Measurements from ENCODE around the gene ZNF618.

DNA sequence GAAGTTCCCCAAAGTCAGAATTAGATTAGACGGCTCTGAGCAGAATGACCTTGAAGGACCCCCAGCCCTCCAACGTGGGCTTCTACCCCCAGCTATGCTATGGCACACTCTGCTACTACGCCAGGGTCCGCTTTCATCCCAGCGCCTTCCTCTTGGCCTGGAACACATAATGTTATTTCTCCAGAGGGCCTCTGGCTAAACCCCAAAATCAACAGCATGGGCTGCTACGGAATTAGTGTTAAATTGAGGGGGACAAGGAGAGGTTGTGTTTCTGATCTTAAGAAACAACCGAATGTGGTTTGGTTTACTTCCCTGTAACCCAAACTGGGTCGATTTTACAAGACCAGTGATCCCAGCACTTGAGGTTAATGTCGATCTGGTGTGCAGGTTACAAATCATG lies 97.1 kb downstream of the ZNF618 start:
- TF ChIP-seq, protein P1, sequence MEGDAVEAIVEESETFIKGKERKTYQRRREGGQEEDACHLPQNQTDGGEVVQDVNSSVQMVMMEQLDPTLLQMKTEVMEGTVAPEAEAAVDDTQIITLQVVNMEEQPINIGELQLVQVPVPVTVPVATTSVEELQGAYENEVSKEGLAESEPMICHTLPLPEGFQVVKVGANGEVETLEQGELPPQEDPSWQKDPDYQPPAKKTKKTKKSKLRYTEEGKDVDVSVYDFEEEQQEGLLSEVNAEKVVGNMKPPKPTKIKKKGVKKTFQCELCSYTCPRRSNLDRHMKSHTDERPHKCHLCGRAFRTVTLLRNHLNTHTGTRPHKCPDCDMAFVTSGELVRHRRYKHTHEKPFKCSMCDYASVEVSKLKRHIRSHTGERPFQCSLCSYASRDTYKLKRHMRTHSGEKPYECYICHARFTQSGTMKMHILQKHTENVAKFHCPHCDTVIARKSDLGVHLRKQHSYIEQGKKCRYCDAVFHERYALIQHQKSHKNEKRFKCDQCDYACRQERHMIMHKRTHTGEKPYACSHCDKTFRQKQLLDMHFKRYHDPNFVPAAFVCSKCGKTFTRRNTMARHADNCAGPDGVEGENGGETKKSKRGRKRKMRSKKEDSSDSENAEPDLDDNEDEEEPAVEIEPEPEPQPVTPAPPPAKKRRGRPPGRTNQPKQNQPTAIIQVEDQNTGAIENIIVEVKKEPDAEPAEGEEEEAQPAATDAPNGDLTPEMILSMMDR (IDR thresholded peaks at IDR 0.05) = no peak
- TF ChIP-seq POLR2AphosphoS5 (IDR thresholded peaks at IDR 0.05; ENCODE audit: low read depth, low read length) (no peak), SIN3A (IDR thresholded peaks at IDR 0.05; ENCODE audit: borderline replicate concordance, insufficient read depth, low read depth, low read length) (no peak), TCF7L2 (IDR thresholded peaks at IDR 0.05; ENCODE audit: low read depth, low read length) (no peak)
- TF ChIP-seq, protein P2, sequence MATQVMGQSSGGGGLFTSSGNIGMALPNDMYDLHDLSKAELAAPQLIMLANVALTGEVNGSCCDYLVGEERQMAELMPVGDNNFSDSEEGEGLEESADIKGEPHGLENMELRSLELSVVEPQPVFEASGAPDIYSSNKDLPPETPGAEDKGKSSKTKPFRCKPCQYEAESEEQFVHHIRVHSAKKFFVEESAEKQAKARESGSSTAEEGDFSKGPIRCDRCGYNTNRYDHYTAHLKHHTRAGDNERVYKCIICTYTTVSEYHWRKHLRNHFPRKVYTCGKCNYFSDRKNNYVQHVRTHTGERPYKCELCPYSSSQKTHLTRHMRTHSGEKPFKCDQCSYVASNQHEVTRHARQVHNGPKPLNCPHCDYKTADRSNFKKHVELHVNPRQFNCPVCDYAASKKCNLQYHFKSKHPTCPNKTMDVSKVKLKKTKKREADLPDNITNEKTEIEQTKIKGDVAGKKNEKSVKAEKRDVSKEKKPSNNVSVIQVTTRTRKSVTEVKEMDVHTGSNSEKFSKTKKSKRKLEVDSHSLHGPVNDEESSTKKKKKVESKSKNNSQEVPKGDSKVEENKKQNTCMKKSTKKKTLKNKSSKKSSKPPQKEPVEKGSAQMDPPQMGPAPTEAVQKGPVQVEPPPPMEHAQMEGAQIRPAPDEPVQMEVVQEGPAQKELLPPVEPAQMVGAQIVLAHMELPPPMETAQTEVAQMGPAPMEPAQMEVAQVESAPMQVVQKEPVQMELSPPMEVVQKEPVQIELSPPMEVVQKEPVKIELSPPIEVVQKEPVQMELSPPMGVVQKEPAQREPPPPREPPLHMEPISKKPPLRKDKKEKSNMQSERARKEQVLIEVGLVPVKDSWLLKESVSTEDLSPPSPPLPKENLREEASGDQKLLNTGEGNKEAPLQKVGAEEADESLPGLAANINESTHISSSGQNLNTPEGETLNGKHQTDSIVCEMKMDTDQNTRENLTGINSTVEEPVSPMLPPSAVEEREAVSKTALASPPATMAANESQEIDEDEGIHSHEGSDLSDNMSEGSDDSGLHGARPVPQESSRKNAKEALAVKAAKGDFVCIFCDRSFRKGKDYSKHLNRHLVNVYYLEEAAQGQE (IDR thresholded peaks at IDR 0.05; ENCODE audit: insufficient read depth in 1 of 2, low read depth in 2 of 2, low read length in 1 of 2) = no peak

Measured in Panc1 (cell line).